Stimulated activated CD8-positive, alpha-beta memory T cell treated with anti-CD3 and anti-CD28 coated beads, Interleukin-7, amount 100 ng/mL, for 4 hours (primary cell): ENCODE measurements around the gene COL7A1.
A peak's percentile ranks its signal among the peaks of the same experiment; 100 is the strongest.

Source experiments
- DNase-seq, 2 donors: peaks; one replicate each; pipeline ENCODE4 v3.0.0-alpha.2; 2020; ENCODE audit warnings: low read depth in 2 of 2

The COL7A1 gene

GRCh38 chr3:48595075-48595525 lies at the start of gene COL7A1:
Gene COL7A1, minus strand, starts transcription at chr3:48595329. Its CDS starts 170 bp downstream, at chr3:48595159.
- DNase-seq: no peak

GRCh38 chr3:48642605-48643004 lies 47.5 kb upstream of the COL7A1 start:
- no peak for DNase-seq

GRCh38 chr3:48641396-48641795 lies 46.3 kb upstream of the COL7A1 start:
- DNase-seq: no peak

- DNase-seq: no peak
Measured at GRCh38 chr3:48639944-48640606, 44.9 kb upstream of the COL7A1 start.

- no peak for DNase-seq
Measured at GRCh38 chr3:48637305-48637704, 42.2 kb upstream of the COL7A1 start.

GRCh38 chr3:48636149-48636655 lies 41.1 kb upstream of the COL7A1 start:
- DNase-seq: no peak

- peak; percentile 77 to 90 for DNase-seq
Measured at GRCh38 chr3:48635222-48636021, 40.3 kb upstream of the COL7A1 start, which contains the start of gene SLC26A6. Gene SLC26A6, minus strand, starts transcription at chr3:48635461. Its CDS starts 68 bp downstream, at chr3:48635393.

GRCh38 chr3:48634661-48635221 lies 39.6 kb upstream of the COL7A1 start:
- peak; percentile 45 to 49 for DNase-seq

- no peak for DNase-seq
Measured at GRCh38 chr3:48633743-48634142, 38.6 kb upstream of the COL7A1 start.

GRCh38 chr3:48633256-48633655 lies 38.1 kb upstream of the COL7A1 start:
- no peak for DNase-seq

- DNase-seq: no peak
Measured at GRCh38 chr3:48631516-48632448, 36.7 kb upstream of the COL7A1 start.

- DNase-seq: no peak
Measured at GRCh38 chr3:48630833-48631232, 35.7 kb upstream of the COL7A1 start.

GRCh38 chr3:48630407-48630806 lies 35.3 kb upstream of the COL7A1 start:
- no peak for DNase-seq

- DNase-seq: no peak
Measured at GRCh38 chr3:48629894-48630293, 34.8 kb upstream of the COL7A1 start.

- DNase-seq: no peak
Measured at GRCh38 chr3:48628277-48629017, 33.3 kb upstream of the COL7A1 start.

GRCh38 chr3:48625600-48625999 lies 30.5 kb upstream of the COL7A1 start:
- DNase-seq: no peak

- DNase-seq: no peak
Measured at GRCh38 chr3:48624767-48625166, 29.6 kb upstream of the COL7A1 start.

GRCh38 chr3:48623851-48624547 lies 28.9 kb upstream of the COL7A1 start:
- no peak for DNase-seq

- no peak for DNase-seq
Measured at GRCh38 chr3:48621461-48621869, 26.3 kb upstream of the COL7A1 start, which contains the start of gene TMEM89. Gene TMEM89, minus strand, starts transcription at chr3:48621769. Its CDS starts 13 bp downstream, at chr3:48621756.
